Measurements from ENCODE around the gene MAML3. TPM values are rescaled to one million over a fixed set of nuclear protein-coding genes. Genes with fewer than 3 reads are reported as not detected.

MAML3 gene
- polyA plus RNA-seq, 1 donor (not counting 4 experiments of a cell fraction or from before 2014, with no cell fraction given): 0.68 TPM

- no peak overlapping the region for H3K27ac ChIP-seq (ENCODE audit: control insufficient read depth, insufficient read depth, low read length)
- H3K79me2 ChIP-seq (ENCODE audit: control insufficient read depth, insufficient read depth, low read length): no peaks in the 10 kb centered on the region
- H2AFZ ChIP-seq (ENCODE audit: control insufficient read depth, low read length): no peak overlapping the region
- no peak for DNase-seq (ENCODE audit: low read depth, low spot score)
- no peaks in the 10 kb centered on the region for H3K9me3 ChIP-seq (ENCODE audit: control insufficient read depth, low read depth, low read length)
- FAIRE-seq: no peak
- H4K20me1 ChIP-seq (ENCODE audit: control insufficient read depth, extremely low read depth, insufficient read depth, low read length): no peaks in the 10 kb centered on the region
- H3K4me3 ChIP-seq (ENCODE audit: control insufficient read depth in 2 of 3, extremely low read depth in 1 of 3, insufficient read depth in 2 of 3, low read depth in 1 of 3, low read length in 3 of 3): no peak overlapping the region
- H3K36me3 ChIP-seq (ENCODE audit: control insufficient read depth in 2 of 2, extremely low read depth in 1 of 2, insufficient read depth in 2 of 2, low read length in 2 of 2): no peaks in the 10 kb centered on the region
- no peaks in the 10 kb centered on the region for H3K4me1 ChIP-seq (ENCODE audit: control insufficient read depth, extremely low read depth, insufficient read depth, low read length)
- H3K4me2 ChIP-seq (ENCODE audit: control insufficient read depth, extremely low read depth, insufficient read depth, low read depth, low read length): no peak overlapping the region
- dilution Hi-C loops (cut with MboI; ENCODE audit: extremely low pct_ligation_motif_present, low sequenced_read_pairs): no loop called here
- TF ChIP-seq CTCF (optimal IDR thresholded peaks at IDR 0.05 in 1 of 3, IDR thresholded peaks at IDR 0.05 in 1 of 3, conservative IDR thresholded peaks at IDR 0.05 in 1 of 3; ENCODE audit: extremely low read depth in 1 of 3, insufficient read depth in 2 of 3, low read length in 3 of 3) (no peak), EZH2 (IDR thresholded peaks at IDR 0.05; ENCODE audit: low read length) (no peak)
- no peaks in the 10 kb centered on the region for H3K9me1 ChIP-seq (ENCODE audit: control insufficient read depth, extremely low read depth, insufficient read depth, low read length)
- H3K9ac ChIP-seq (ENCODE audit: control insufficient read depth, extremely low read depth, insufficient read depth, low read length): no peak overlapping the region
- H3K27me3 ChIP-seq (ENCODE audit: control insufficient read depth, extremely low read depth, insufficient read depth, low read length): no peaks in the 10 kb centered on the region
Observed at GRCh38 chr4:140056015-140056414, 98.0 kb downstream of the MAML3 start.

- no peaks in the 10 kb centered on the region for H3K9me1 ChIP-seq (ENCODE audit: control insufficient read depth, extremely low read depth, insufficient read depth, low read length)
- DNase-seq (ENCODE audit: low read depth, low spot score) (no peak), FAIRE-seq (no peak)
Observed at GRCh38 chr4:140054861-140055260, 99.1 kb downstream of the MAML3 start.

More at GRCh38 chr4:140054861-140055260, 99.1 kb downstream of the MAML3 start:
- dilution Hi-C loops (cut with MboI; ENCODE audit: extremely low pct_ligation_motif_present, low sequenced_read_pairs): no loop called here
- Histone ChIP-seq H3K27ac (ENCODE audit: control insufficient read depth, insufficient read depth, low read length) (no peak overlapping the region), H3K4me2 (ENCODE audit: control insufficient read depth, extremely low read depth, insufficient read depth, low read depth, low read length) (no peak overlapping the region), H3K4me1 (ENCODE audit: control insufficient read depth, extremely low read depth, insufficient read depth, low read length) (no peaks in the 10 kb centered on the region), H3K79me2 (ENCODE audit: control insufficient read depth, insufficient read depth, low read length) (no peaks in the 10 kb centered on the region), H3K4me3 (ENCODE audit: control insufficient read depth in 2 of 3, extremely low read depth in 1 of 3, insufficient read depth in 2 of 3, low read depth in 1 of 3, low read length in 3 of 3) (no peak overlapping the region), H3K9ac (ENCODE audit: control insufficient read depth, extremely low read depth, insufficient read depth, low read length) (no peak overlapping the region), H2AFZ (ENCODE audit: control insufficient read depth, low read length) (no peak overlapping the region), H3K36me3 (ENCODE audit: control insufficient read depth in 2 of 2, extremely low read depth in 1 of 2, insufficient read depth in 2 of 2, low read length in 2 of 2) (no peaks in the 10 kb centered on the region), H4K20me1 (ENCODE audit: control insufficient read depth, extremely low read depth, insufficient read depth, low read length) (no peaks in the 10 kb centered on the region), H3K27me3 (ENCODE audit: control insufficient read depth, extremely low read depth, insufficient read depth, low read length) (no peaks in the 10 kb centered on the region), H3K9me3 (ENCODE audit: control insufficient read depth, low read depth, low read length) (no peaks in the 10 kb centered on the region)
- no peak for TF ChIP-seq CTCF (optimal IDR thresholded peaks at IDR 0.05 in 1 of 3, IDR thresholded peaks at IDR 0.05 in 1 of 3, conservative IDR thresholded peaks at IDR 0.05 in 1 of 3; ENCODE audit: extremely low read depth in 1 of 3, insufficient read depth in 2 of 3, low read length in 3 of 3)
- TF ChIP-seq EZH2 (IDR thresholded peaks at IDR 0.05; ENCODE audit: low read length): no peak
